ENCODE measurements around the gene NHLH1. TPM values are rescaled to one million over a fixed set of nuclear protein-coding genes. Genes with fewer than 3 reads are reported as not detected.
A peak's percentile ranks its signal among the peaks of the same experiment; 100 is the strongest.
"Not testable (repeated sequence)": the region's sequence is repeated elsewhere in the genome, so short reads cannot be mapped to it uniquely, and the experiment has no call there.

The NHLH1 gene
- total and polyA plus RNA-seq, 4 experiments from 2014 or later = 0.41 to 0.42 TPM; not detected in 2

GRCh38 chr1:160375788-160376524, 9.1 kb downstream of the NHLH1 start:
- no peaks in the 10 kb centered on the region for H3K36me3 Mint-ChIP-seq
- DNase-seq = no peak
- H3K27me3 Mint-ChIP-seq = peaks cover 0 to 1% of the 10 kb centered on the region in 2 donors
- Histone ChIP-seq H3K4me1 (ENCODE audit: insufficient read depth, low read length) (peaks cover 14% of the 10 kb centered on the region), H3K4me3 (ENCODE audit: low read length in 2 of 2) (no peak overlapping the region), H3K27ac (ENCODE audit: low read depth, low read length) (no peak overlapping the region), H3K9me3 (ENCODE audit: control insufficient read depth in 1 of 2, low read length in 2 of 2) (no peaks in the 10 kb centered on the region), H3K36me3 (ENCODE audit: insufficient read depth, low read length) (no peaks in the 10 kb centered on the region), H3K27me3 (ENCODE audit: insufficient read depth, low read length) (no peaks in the 10 kb centered on the region)
- ChIA-PET CTCF (ENCODE audit: partially characterized antibody) (interaction anchor here (1.2 to 9.9 kb wide), 18 partner anchors 10 to 299 kb away, joined by 3 to 77 read pairs (median 7); partner anchors contain the start of genes CASQ1, IGSF8, NCSTN and NHLH1), POLR2A (ENCODE audit: partially characterized antibody) (no interaction called here)
- intact Hi-C loops (cut with micrococcal nuclease) = loop anchor here (1.0 to 5.0 kb wide), 5 partner anchors 183 to 439 kb away; no protein-coding TSS in a partner anchor
- peak overlapping the region in 2 of 7 donors; percentile 37 to 44 for H3K27ac Mint-ChIP-seq
- no peaks in the 10 kb centered on the region for H3K9me3 Mint-ChIP-seq
- peaks cover 9 to 16% (median 12%) of the 10 kb centered on the region in 4 donors for H3K4me1 Mint-ChIP-seq
- peak overlapping the region in 4 of 8 donors; percentile 3 to 62 (median 36) for H3K4me3 Mint-ChIP-seq

DNA sequence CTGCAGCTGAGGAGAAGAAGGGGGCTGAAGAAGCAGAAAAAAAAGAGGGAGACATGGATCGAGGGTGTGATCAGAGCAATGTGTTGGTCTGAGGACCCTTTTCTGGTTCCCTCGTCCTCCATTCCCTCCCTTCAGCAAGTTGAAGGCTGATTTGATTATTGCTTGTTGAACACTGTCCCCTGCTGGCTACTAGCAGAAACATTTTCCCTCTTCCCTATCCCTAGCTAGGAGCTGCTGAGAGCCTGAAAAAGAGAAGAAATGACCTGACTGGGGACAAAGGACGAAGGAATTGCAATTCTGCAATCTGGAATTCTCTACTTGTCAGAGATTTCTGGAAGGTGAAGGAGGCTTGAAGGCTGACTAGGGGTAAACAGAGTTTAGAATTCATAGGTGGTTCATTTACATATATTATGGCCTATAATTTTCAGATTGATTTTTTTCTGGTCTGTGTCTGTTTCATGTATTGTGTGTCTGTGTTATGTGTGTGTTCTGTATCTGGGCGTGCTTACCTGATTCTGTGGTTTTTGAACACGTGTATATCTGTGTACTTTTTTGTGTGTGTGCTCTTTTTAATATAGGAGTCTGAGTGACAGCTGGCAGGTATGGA, 9.8 kb downstream of the NHLH1 start:
- Mint-ChIP-seq H3K9me3 (no peaks in the 10 kb centered on the region), H3K27ac (peak overlapping the region in 1 of 7 donors; percentile 31), H3K27me3 (peaks cover 0 to 1% of the 10 kb centered on the region in 2 donors), H3K36me3 (no peaks in the 10 kb centered on the region), H3K4me1 (peaks cover 9 to 16% (median 12%) of the 10 kb centered on the region in 4 donors), H3K4me3 (peak overlapping the region in 3 of 8 donors; percentile 17 to 62 (median 48))
- ChIA-PET POLR2A (ENCODE audit: partially characterized antibody) (interaction anchor here (1.5 kb wide), 1 partner anchor 183 kb away, joined by 3 read pairs; no protein-coding TSS in a partner anchor), CTCF (ENCODE audit: partially characterized antibody) (interaction anchor here (0.5 to 9.9 kb wide), 21 partner anchors 8 to 299 kb away, joined by 3 to 77 read pairs (median 5); partner anchors contain the start of genes CASQ1, IGSF8, NCSTN and NHLH1)
- no peaks in the 10 kb centered on the region for H3K9me3 ChIP-seq (ENCODE audit: control insufficient read depth in 1 of 2, low read length in 2 of 2)
- no peaks in the 10 kb centered on the region for H3K36me3 ChIP-seq (ENCODE audit: insufficient read depth, low read length)
- no peaks in the 10 kb centered on the region for H3K27me3 ChIP-seq (ENCODE audit: insufficient read depth, low read length)
- peaks cover 14% of the 10 kb centered on the region for H3K4me1 ChIP-seq (ENCODE audit: insufficient read depth, low read length)
- no peak overlapping the region for H3K4me3 ChIP-seq (ENCODE audit: low read length in 2 of 2)
- DNase-seq = peak in 4 of 5 donors; percentile 39 to 46 (median 44)
- no peak overlapping the region for H3K27ac ChIP-seq (ENCODE audit: low read depth, low read length)
- intact Hi-C loops (cut with micrococcal nuclease) = loop anchor here (1.0 to 5.0 kb wide), 5 partner anchors 183 to 439 kb away; no protein-coding TSS in a partner anchor

- intact Hi-C loops (cut with micrococcal nuclease) = loop anchor here (5.0 kb wide), 3 partner anchors 290 to 440 kb away; no protein-coding TSS in a partner anchor
- peaks cover 0 to 1% of the 10 kb centered on the region in 2 donors for H3K27me3 Mint-ChIP-seq
- H3K4me3 ChIP-seq (ENCODE audit: low read length in 2 of 2) = no peak overlapping the region
These were observed 10.8 kb downstream of the NHLH1 start for GRCh38 chr1:160377585-160378206.

DNA sequence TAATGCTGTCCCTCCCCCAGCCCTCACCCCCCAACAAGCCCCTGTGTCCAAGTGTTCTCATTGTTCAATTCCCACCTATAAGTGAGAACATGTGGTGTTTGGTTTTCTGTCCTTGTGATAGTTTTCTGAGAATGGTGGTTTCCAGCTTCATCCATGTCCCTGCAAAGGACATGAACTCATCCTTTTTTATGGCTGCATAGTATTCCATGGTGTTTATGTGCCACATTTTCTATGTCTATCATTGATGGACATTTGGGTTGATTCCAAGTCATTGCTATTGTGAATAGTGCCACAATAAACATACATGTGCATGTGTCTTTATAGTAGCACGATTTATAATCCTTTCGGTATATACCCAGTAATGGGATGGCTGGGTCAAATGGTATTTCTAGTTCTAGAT, 17.9 kb downstream of the NHLH1 start:
- CTCF ChIA-PET (ENCODE audit: partially characterized antibody); H3K27ac Mint-ChIP-seq; H3K4me3 ChIP-seq (ENCODE audit: low read length in 2 of 2): not testable (repeated sequence)

More at GRCh38 chr1:160377585-160378206, 10.8 kb downstream of the NHLH1 start:
- no peak for DNase-seq
- ChIA-PET CTCF (ENCODE audit: partially characterized antibody) (interaction anchor here (0.9 to 9.9 kb wide), 15 partner anchors 9 to 292 kb away, joined by 3 to 77 read pairs (median 10); partner anchors contain the start of genes CASQ1, NCSTN, NHLH1 and PEX19), POLR2A (ENCODE audit: partially characterized antibody) (interaction anchor here (0.5 to 1.5 kb wide), 2 partner anchors 184 to 858 kb away, joined by 3 read pairs; no protein-coding TSS in a partner anchor)
- Histone ChIP-seq H3K36me3 (ENCODE audit: insufficient read depth, low read length) (no peaks in the 10 kb centered on the region), H3K4me1 (ENCODE audit: insufficient read depth, low read length) (peaks cover 14% of the 10 kb centered on the region), H3K27ac (ENCODE audit: low read depth, low read length) (no peak overlapping the region), H3K9me3 (ENCODE audit: control insufficient read depth in 1 of 2, low read length in 2 of 2) (no peaks in the 10 kb centered on the region), H3K27me3 (ENCODE audit: insufficient read depth, low read length) (no peaks in the 10 kb centered on the region)
- peaks cover 9 to 16% (median 12%) of the 10 kb centered on the region in 4 donors for H3K4me1 Mint-ChIP-seq
- H3K4me3 Mint-ChIP-seq = no peak overlapping the region
- no peak overlapping the region for H3K27ac Mint-ChIP-seq
- no peaks in the 10 kb centered on the region for H3K9me3 Mint-ChIP-seq
- H3K36me3 Mint-ChIP-seq = no peaks in the 10 kb centered on the region

GRCh38 chr1:160388406-160388805, 21.5 kb downstream of the NHLH1 start:
- H3K27ac ChIP-seq (ENCODE audit: low read depth, low read length); H3K27me3 ChIP-seq (ENCODE audit: insufficient read depth, low read length); DNase-seq; POLR2A ChIA-PET (ENCODE audit: partially characterized antibody); H3K27me3 Mint-ChIP-seq; H3K9me3 ChIP-seq (ENCODE audit: control insufficient read depth in 1 of 2, low read length in 2 of 2); H3K4me1 ChIP-seq (ENCODE audit: insufficient read depth, low read length); intact Hi-C loops (cut with micrococcal nuclease); H3K4me1 Mint-ChIP-seq; H3K36me3 Mint-ChIP-seq; H3K4me3 Mint-ChIP-seq; H3K36me3 ChIP-seq (ENCODE audit: insufficient read depth, low read length); H3K27ac Mint-ChIP-seq; H3K4me3 ChIP-seq (ENCODE audit: low read length in 2 of 2); CTCF ChIA-PET (ENCODE audit: partially characterized antibody): not testable (repeated sequence)
- peaks cover 0 to 12% (median 1%) of the 10 kb centered on the region in 8 donors for H3K9me3 Mint-ChIP-seq

More for the DNA sequence above, 17.9 kb downstream of the NHLH1 start:
- H3K4me1 Mint-ChIP-seq; H3K27ac ChIP-seq (ENCODE audit: low read depth, low read length); H3K9me3 ChIP-seq (ENCODE audit: control insufficient read depth in 1 of 2, low read length in 2 of 2); H3K36me3 ChIP-seq (ENCODE audit: insufficient read depth, low read length); DNase-seq; H3K4me1 ChIP-seq (ENCODE audit: insufficient read depth, low read length); POLR2A ChIA-PET (ENCODE audit: partially characterized antibody); intact Hi-C loops (cut with micrococcal nuclease); H3K27me3 Mint-ChIP-seq; H3K27me3 ChIP-seq (ENCODE audit: insufficient read depth, low read length); H3K36me3 Mint-ChIP-seq; H3K4me3 Mint-ChIP-seq: not testable (repeated sequence)
- peaks cover 0 to 12% (median 1%) of the 10 kb centered on the region in 8 donors for H3K9me3 Mint-ChIP-seq

DNA sequence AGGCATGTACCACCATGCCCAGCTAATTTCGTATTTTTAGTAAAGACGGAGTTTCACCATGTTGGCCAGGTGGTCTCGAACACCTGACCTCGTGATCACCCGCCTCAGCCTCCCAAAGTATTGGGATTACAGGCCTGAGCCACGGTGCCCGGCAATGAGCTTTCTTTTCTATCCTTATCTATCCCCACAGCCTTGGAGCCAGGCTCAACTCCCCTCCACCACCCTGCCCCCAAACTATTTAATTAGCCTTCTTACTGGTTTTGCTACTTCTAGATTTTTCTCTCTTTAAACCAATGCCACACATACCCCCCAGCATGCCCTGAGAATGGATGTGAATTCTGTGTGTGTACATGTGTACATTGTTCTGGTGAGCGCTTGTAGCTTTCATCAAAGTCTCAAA, 27.8 kb downstream of the NHLH1 start:
- Histone ChIP-seq H3K4me3 (ENCODE audit: low read length in 2 of 2) (no peak overlapping the region), H3K27me3 (ENCODE audit: insufficient read depth, low read length) (no peaks in the 10 kb centered on the region), H3K36me3 (ENCODE audit: insufficient read depth, low read length) (no peaks in the 10 kb centered on the region), H3K4me1 (ENCODE audit: insufficient read depth, low read length) (peaks cover 1% of the 10 kb centered on the region), H3K27ac (ENCODE audit: low read depth, low read length) (no peak overlapping the region), H3K9me3 (ENCODE audit: control insufficient read depth in 1 of 2, low read length in 2 of 2) (no peaks in the 10 kb centered on the region)
- H3K27ac Mint-ChIP-seq = no peak overlapping the region
- no peak for DNase-seq
- no peaks in the 10 kb centered on the region for H3K36me3 Mint-ChIP-seq
- CTCF ChIA-PET (ENCODE audit: partially characterized antibody) = no interaction called here
- POLR2A ChIA-PET (ENCODE audit: partially characterized antibody) = no interaction called here
- no peak overlapping the region for H3K4me3 Mint-ChIP-seq
- H3K27me3 Mint-ChIP-seq = peaks cover 6 to 13% of the 10 kb centered on the region in 2 donors
- H3K9me3 Mint-ChIP-seq = no peaks in the 10 kb centered on the region
- intact Hi-C loops (cut with micrococcal nuclease) = no loop called here
- H3K4me1 Mint-ChIP-seq = peaks cover 0 to 5% (median 0%) of the 10 kb centered on the region in 4 donors
